H1 (cell line): ENCODE measurements around the gene TFG.

Source experiments
- CTCF ChIP-seq, 3 experiments: IDR thresholded peaks; 1 replicate in 2 of 3; 2 replicates in 1 of 3; pipeline versions ENCODE4 v1.5.1 to v1.6.1; 2011; ENCODE audit warnings: low read length in 3 of 3, mild to moderate bottlenecking in 3 of 3, inconsistent platforms in 2 of 3, low read depth in 1 of 3, moderate library complexity in 1 of 3; ENCODE audit not compliant: insufficient read depth in 1 of 3; ENCODE audit errors: control extremely low read depth in 1 of 3
- EP300 ChIP-seq, 2 experiments: IDR thresholded peaks; 1 replicate in 1 of 2; 2 replicates in 1 of 2; pipeline ENCODE4 v1.6.1; 2011 to 2012; ENCODE audit warnings: low read depth in 2 of 2, low read length in 2 of 2, mild to moderate bottlenecking in 2 of 2, borderline replicate concordance in 1 of 2, inconsistent platforms in 1 of 2, moderate library complexity in 1 of 2
- POLR2AphosphoS5 ChIP-seq: IDR thresholded peaks from 2 replicates; pipeline ENCODE4 v1.6.1; 2011; ENCODE audit warnings: low read depth, low read length
- TAF1 ChIP-seq: IDR thresholded peaks from 2 replicates; pipeline ENCODE4 v1.6.1; 2011; ENCODE audit warnings: mild to moderate bottlenecking, low read depth, low read length

DNA sequence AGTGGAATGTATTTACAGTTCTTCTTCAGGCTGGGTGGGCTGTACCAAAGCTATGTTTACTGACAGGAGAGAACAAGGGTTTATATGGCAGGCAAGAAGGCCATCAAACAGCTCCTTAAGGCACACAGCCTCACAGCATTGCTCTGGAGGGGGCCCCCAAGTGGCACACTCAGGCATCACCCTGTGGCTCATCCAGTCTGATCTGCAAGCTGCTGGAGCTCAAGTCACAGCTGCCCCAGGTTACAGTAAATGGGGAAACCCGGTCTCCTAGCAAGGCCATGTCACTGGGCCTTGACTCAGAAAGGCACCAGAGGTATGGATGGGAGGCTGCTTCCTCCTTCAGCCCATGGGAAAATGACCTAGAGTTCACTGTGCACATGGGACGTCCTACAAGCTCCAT is 67.5 kb downstream of the TFG start:
- no peak for TF ChIP-seq POLR2AphosphoS5
- no peak for TF ChIP-seq EP300 (IDR thresholded peaks at IDR 0.05; ENCODE audit: borderline replicate concordance in 1 of 2, low read depth in 2 of 2, low read length in 2 of 2)
- TF ChIP-seq CTCF (IDR thresholded peaks at IDR 0.05; ENCODE audit: control extremely low read depth in 1 of 3, insufficient read depth in 1 of 3, low read depth in 1 of 3, low read length in 3 of 3): peak; percentile 53 to 73 (median 65)
- TF ChIP-seq TAF1: no peak
